ENCODE data around the gene RAB40C. TPM values are rescaled to one million over a fixed set of nuclear protein-coding genes. Genes with fewer than 3 reads are reported as not detected.

Gene RAB40C
- total RNA-seq, 1 donor from 2014 or later: 20.0 TPM

GRCh38 chr16:609316-609715 is 19.4 kb downstream of the RAB40C start:
- Mint-ChIP-seq H3K4me1 (ENCODE audit: unreplicated experiment) (peaks cover 2% of the 10 kb centered on the region), H3K27ac (ENCODE audit: unreplicated experiment) (no peak overlapping the region)
- no peak for DNase-seq (ENCODE audit: extremely low spot score, unreplicated experiment)

GRCh38 chr16:609984-610383 is 20.1 kb downstream of the RAB40C start:
- Mint-ChIP-seq H3K27me3 (ENCODE audit: unreplicated experiment) (no peaks in the 10 kb centered on the region), H3K27ac (ENCODE audit: unreplicated experiment) (no peak overlapping the region), H3K36me3 (ENCODE audit: unreplicated experiment) (peaks cover 5% of the 10 kb centered on the region), H3K4me3 (ENCODE audit: unreplicated experiment) (no peak overlapping the region), H3K4me1 (ENCODE audit: unreplicated experiment) (peaks cover 2% of the 10 kb centered on the region), H3K9me3 (ENCODE audit: unreplicated experiment) (peaks cover 5% of the 10 kb centered on the region)
- DNase-seq (ENCODE audit: extremely low spot score, unreplicated experiment): no peak
- no peak for TF ChIP-seq CTCF (IDR thresholded peaks at IDR 0.05)

More at GRCh38 chr16:609316-609715, 19.4 kb downstream of the RAB40C start:
- H3K27me3 Mint-ChIP-seq (ENCODE audit: unreplicated experiment): no peaks in the 10 kb centered on the region
- peaks cover 4% of the 10 kb centered on the region for H3K36me3 Mint-ChIP-seq (ENCODE audit: unreplicated experiment)
- H3K4me3 Mint-ChIP-seq (ENCODE audit: unreplicated experiment): no peak overlapping the region
- peaks cover 5% of the 10 kb centered on the region for H3K9me3 Mint-ChIP-seq (ENCODE audit: unreplicated experiment)
- TF ChIP-seq CTCF (IDR thresholded peaks at IDR 0.05): no peak

DNA sequence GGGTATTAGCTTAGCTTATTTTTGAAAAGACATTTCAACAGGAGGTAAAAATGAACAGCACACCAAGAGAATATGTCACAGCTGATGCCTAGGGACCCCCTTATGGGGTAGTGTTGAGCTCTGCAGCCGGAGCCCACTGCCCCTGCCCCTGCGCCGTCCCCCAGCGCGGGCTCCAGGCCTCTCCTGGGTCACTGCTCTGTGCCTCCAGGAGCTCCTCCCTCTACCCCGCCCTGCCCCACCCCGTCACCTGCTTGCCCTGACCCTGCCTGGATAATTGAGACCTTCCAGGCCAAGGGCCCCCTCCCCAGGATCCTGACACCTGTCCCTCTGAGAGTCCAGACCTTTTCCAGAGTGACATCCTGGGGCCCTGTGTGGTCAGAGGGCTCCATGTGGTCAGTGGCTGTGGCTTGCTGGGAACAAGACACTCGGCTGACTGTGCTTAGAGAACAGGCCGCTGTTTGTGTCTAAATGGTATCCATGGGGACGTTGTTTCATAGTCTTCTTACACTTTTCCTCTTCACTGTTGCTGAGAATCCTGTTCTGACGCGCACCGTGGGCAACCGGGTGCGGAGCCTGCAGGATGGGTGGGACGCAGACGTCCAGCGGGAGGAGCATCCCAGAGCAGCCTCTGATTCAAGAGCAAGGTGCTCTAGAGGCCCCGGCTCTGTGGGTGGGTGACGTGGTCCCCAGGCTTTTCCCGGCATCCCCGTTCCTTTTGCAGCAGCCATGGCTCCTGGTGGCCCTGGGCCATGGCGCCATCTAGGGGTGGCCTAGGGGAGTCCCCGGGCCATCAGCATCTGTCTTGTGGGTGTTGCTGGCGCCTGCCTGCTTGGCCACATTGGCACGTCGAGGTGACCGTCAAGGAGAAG is 20.9 kb downstream of the RAB40C start:
- peaks cover 2% of the 10 kb centered on the region for H3K4me1 Mint-ChIP-seq (ENCODE audit: unreplicated experiment)
- DNase-seq (ENCODE audit: extremely low spot score, unreplicated experiment): no peak
- TF ChIP-seq CTCF (IDR thresholded peaks at IDR 0.05): peak; percentile 55
- H3K27me3 Mint-ChIP-seq (ENCODE audit: unreplicated experiment): no peaks in the 10 kb centered on the region
- H3K27ac Mint-ChIP-seq (ENCODE audit: unreplicated experiment): no peak overlapping the region
- H3K36me3 Mint-ChIP-seq (ENCODE audit: unreplicated experiment): peaks cover 2% of the 10 kb centered on the region
- H3K9me3 Mint-ChIP-seq (ENCODE audit: unreplicated experiment): no peaks in the 10 kb centered on the region
- no peak overlapping the region for H3K4me3 Mint-ChIP-seq (ENCODE audit: unreplicated experiment)

DNA sequence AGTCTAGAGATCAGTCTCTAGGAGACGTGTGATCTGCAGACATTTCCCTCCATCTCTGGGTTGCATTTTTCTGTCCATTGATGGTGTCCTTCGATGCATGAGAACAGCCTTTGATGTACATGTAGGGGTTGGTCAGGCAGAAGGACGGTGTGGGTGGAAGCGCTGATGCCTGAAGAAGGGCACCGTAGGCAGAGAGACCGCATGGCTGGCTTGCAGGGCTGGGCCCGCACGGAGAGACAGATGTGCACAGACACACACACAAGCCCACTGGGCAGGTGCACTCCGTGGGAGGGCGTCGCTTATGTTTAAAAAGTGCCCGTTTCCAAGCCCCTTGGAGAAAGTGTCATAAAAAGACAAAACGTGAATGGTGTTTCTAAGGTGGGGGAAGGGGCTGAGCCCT is 25.3 kb downstream of the RAB40C start:
- peaks cover 4% of the 10 kb centered on the region for H3K36me3 Mint-ChIP-seq (ENCODE audit: unreplicated experiment)
- no peak overlapping the region for H3K27ac Mint-ChIP-seq (ENCODE audit: unreplicated experiment)
- no peak for DNase-seq (ENCODE audit: extremely low spot score, unreplicated experiment)
- H3K4me3 Mint-ChIP-seq (ENCODE audit: unreplicated experiment): no peak overlapping the region
- peaks cover 2% of the 10 kb centered on the region for H3K4me1 Mint-ChIP-seq (ENCODE audit: unreplicated experiment)
- no peaks in the 10 kb centered on the region for H3K9me3 Mint-ChIP-seq (ENCODE audit: unreplicated experiment)
- no peak for TF ChIP-seq CTCF (IDR thresholded peaks at IDR 0.05)
- H3K27me3 Mint-ChIP-seq (ENCODE audit: unreplicated experiment): no peaks in the 10 kb centered on the region

GRCh38 chr16:616733-617586 is 27.1 kb downstream of the RAB40C start:
- Mint-ChIP-seq H3K27me3 (ENCODE audit: unreplicated experiment) (no peaks in the 10 kb centered on the region), H3K27ac (ENCODE audit: unreplicated experiment) (no peak overlapping the region), H3K4me3 (ENCODE audit: unreplicated experiment) (no peak overlapping the region), H3K9me3 (ENCODE audit: unreplicated experiment) (no peaks in the 10 kb centered on the region), H3K4me1 (ENCODE audit: unreplicated experiment) (peaks cover 3% of the 10 kb centered on the region), H3K36me3 (ENCODE audit: unreplicated experiment) (peaks cover 4% of the 10 kb centered on the region)
- no peak for TF ChIP-seq CTCF (IDR thresholded peaks at IDR 0.05)
- DNase-seq (ENCODE audit: extremely low spot score, unreplicated experiment): no peak
